Stimulated activated naive CD8-positive, alpha-beta T cell treated with anti-CD3 and anti-CD28 coated beads, Interleukin-15, Interleukin-2, amounts not matched to agents 100 U/mL and 50 U/mL, for 24 hours (primary cell): Measurements from ENCODE around the gene ENO3.

Source experiments
- ATAC-seq: fragments of 150-1000 bp; cut with Tn5 transposase; one replicate; pipeline ENCODE4 v1.10.0; 2021
- DNase-seq: peaks from one replicate; pipeline ENCODE4 v3.0.0; 2021

Gene ENO3

GRCh38 chr17:4949321-4950074 lies 1.4 kb upstream of the ENO3 start:
- ATAC-seq, result peak; percentile 21
- DNase-seq, result peak; percentile 83

- DNase-seq, result peak; percentile 54
- peak; percentile 12 for ATAC-seq
Measured at GRCh38 chr17:4950075-4950745, 709 bp upstream of the ENO3 start.

GRCh38 chr17:4951486-4951885 lies 567 bp downstream of the ENO3 start:
- no peak for DNase-seq
- no peak for ATAC-seq

- ATAC-seq, result no peak
- no peak for DNase-seq
Measured at GRCh38 chr17:4953451-4953961, 2.6 kb downstream of the ENO3 start.

- DNase-seq, result no peak
- ATAC-seq, result no peak
Measured at GRCh38 chr17:4955091-4955490, 4.2 kb downstream of the ENO3 start.

GRCh38 chr17:4956493-4957061 lies 5.7 kb downstream of the ENO3 start:
- DNase-seq (peak; percentile 64), ATAC-seq (no peak)

GRCh38 chr17:4958102-4958501 lies 7.2 kb downstream of the ENO3 start:
- DNase-seq (no peak), ATAC-seq (no peak)

GRCh38 chr17:4959261-4959965 lies 8.5 kb downstream of the ENO3 start:
- DNase-seq (no peak), ATAC-seq (no peak)

GRCh38 chr17:4960279-4960922 lies 9.5 kb downstream of the ENO3 start:
- DNase-seq (no peak), ATAC-seq (no peak)

- no peak for ATAC-seq
- no peak for DNase-seq
Measured at GRCh38 chr17:4965311-4965986, 14.5 kb downstream of the ENO3 start.

- DNase-seq (peak; percentile 92), ATAC-seq (peak; percentile 80)
Measured at GRCh38 chr17:4966844-4967538, 16.1 kb downstream of the ENO3 start.

- ATAC-seq (peak; percentile 58), DNase-seq (peak; percentile 94)
Measured at GRCh38 chr17:4967539-4968485, 16.9 kb downstream of the ENO3 start, which contains the start of gene SPAG7. TSS of gene SPAG7 (minus strand) at chr17:4967817. CDS start at chr17:4967804, 13 bp downstream.

GRCh38 chr17:4968486-4969046 lies 17.6 kb downstream of the ENO3 start:
- DNase-seq, result peak; percentile 63
- ATAC-seq, result no peak

GRCh38 chr17:4969047-4969550 lies 18.2 kb downstream of the ENO3 start:
- ATAC-seq, result peak; percentile 42

GRCh38 chr17:4969551-4970173 lies 18.7 kb downstream of the ENO3 start:
- DNase-seq, result peak; percentile 75
- ATAC-seq, result peak; percentile 26

More at GRCh38 chr17:4969047-4969550, 18.2 kb downstream of the ENO3 start:
- DNase-seq, result peak; percentile 65

GRCh38 chr17:4970273-4970672 lies 19.4 kb downstream of the ENO3 start:
- no peak for ATAC-seq
- no peak for DNase-seq

- no peak for DNase-seq
- no peak for ATAC-seq
Measured at GRCh38 chr17:4971826-4972225, 20.9 kb downstream of the ENO3 start.

- ATAC-seq (no peak), DNase-seq (no peak)
Measured at GRCh38 chr17:4972322-4972721, 21.4 kb downstream of the ENO3 start.
